Left lung (tissue), 10 donors: ENCODE results near the gene NDUFS8. TPM values are rescaled to one million over a fixed set of nuclear protein-coding genes. Genes with fewer than 3 reads are reported as not detected.

ENCODE experiments used
- ATAC-seq: fragments of 200-7000 bp; cut with Tn5 transposase; one replicate; pipeline ENCODE4 v1.9.1; 2020; ENCODE audit warnings: moderate library complexity
- DNase-seq, 4 donors: peaks; one replicate each; pipeline ENCODE4 v3.0.0-alpha.2; 2013 to 2020
- H3K27ac ChIP-seq, 2 donors: fragments of 200-600 bp; sonication (generic) in 1 of 2; one replicate each; pipeline versions ENCODE4 v1.5.0 to v1.8.0; 2020 to 2021
- H3K27me3 ChIP-seq, 2 donors: fragments of 200-600 bp; sonication (generic) in 1 of 2; one replicate each; pipeline versions ENCODE4 v1.5.0 to v1.8.0; 2020 to 2021
- H3K36me3 ChIP-seq, 2 donors: fragments of 200-600 bp; sonication (generic) in 1 of 2; one replicate each; pipeline versions ENCODE4 v1.5.0 to v1.8.0; 2020 to 2021
- H3K4me1 ChIP-seq, 2 donors: fragments of 200-600 bp; one replicate each; pipeline ENCODE4 v1.8.0; 2021
- H3K4me3 ChIP-seq, 2 donors: fragments of 200-600 bp; sonication (generic) in 1 of 2; one replicate each; pipeline versions ENCODE4 v1.5.0 to v1.8.0; 2020 to 2021; ENCODE audit warnings: mild to moderate bottlenecking in 1 of 2
- H3K9me3 ChIP-seq, 2 donors: fragments of 200-600 bp; sonication (generic) in 1 of 2; one replicate each; pipeline versions ENCODE4 v1.5.0 to v1.8.0; 2020 to 2021
- intact Hi-C, 2 donors: fragments of 100-400 bp; cut with DNase I; formaldehyde crosslinking; loops; one replicate each; pipeline versions ENCODE4 v1.11.2 to v1.14.2; 2022
- polyA plus RNA-seq, 6 donors: library from polyadenylated mRNA; unstranded; fragments of 120-200 nt; gene quantifications; one replicate each; pipeline ENCODE4 v1.2.1, GENCODE V29; 2013; ENCODE audit not compliant: insufficient read length in 6 of 6
- total RNA-seq, 2 donors: library from RNA; stranded (reverse); fragmentation: NEBNext Ultra II Directional; extraction: Animal tissue kit (Norgen Biotek cat#: 25700); gene quantifications; one replicate each; pipeline ENCODE4 v1.2.1, GENCODE V29; 2021
- TF ChIP-seq, protein P1 (sequence below), 2 donors: fragments of 200-600 bp; sonication (generic) in 1 of 2; IDR thresholded peaks; one replicate each; pipeline versions ENCODE4 v1.5.0 to v1.8.0; 2021; ENCODE audit warnings: antibody characterized with exemption in 2 of 2
- donor health status: DM: no; HTN: yes; CAD: no.
- donor health status: DM: no; HTN: no; CAD: no.

The NDUFS8 gene
- total and polyA plus RNA-seq, 8 donors: 44.8 to 151 (median 57.5) TPM

DNA sequence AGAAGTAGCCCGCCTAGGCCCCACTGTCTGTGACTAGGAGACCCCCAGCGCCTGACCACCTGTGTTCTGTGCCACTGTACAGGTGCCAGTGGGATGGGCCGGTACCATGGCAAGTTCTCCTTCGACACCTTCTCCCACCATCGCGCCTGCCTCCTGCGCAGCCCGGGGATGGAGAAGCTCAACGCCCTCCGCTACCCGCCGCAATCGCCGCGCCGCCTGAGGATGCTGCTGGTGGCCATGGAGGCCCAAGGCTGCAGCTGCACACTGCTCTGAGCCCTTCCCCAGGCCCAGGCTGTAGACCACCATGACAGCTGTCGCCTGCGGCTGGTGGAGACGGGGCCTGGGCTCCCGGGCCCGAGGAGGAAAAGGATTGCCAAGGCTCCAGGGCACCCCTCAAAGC is 2.8 kb upstream of the NDUFS8 start:
- TF ChIP-seq, protein P1, sequence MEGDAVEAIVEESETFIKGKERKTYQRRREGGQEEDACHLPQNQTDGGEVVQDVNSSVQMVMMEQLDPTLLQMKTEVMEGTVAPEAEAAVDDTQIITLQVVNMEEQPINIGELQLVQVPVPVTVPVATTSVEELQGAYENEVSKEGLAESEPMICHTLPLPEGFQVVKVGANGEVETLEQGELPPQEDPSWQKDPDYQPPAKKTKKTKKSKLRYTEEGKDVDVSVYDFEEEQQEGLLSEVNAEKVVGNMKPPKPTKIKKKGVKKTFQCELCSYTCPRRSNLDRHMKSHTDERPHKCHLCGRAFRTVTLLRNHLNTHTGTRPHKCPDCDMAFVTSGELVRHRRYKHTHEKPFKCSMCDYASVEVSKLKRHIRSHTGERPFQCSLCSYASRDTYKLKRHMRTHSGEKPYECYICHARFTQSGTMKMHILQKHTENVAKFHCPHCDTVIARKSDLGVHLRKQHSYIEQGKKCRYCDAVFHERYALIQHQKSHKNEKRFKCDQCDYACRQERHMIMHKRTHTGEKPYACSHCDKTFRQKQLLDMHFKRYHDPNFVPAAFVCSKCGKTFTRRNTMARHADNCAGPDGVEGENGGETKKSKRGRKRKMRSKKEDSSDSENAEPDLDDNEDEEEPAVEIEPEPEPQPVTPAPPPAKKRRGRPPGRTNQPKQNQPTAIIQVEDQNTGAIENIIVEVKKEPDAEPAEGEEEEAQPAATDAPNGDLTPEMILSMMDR (IDR thresholded peaks at IDR 0.05): no peak
- ATAC-seq (no peak), DNase-seq (no peak)
- Histone ChIP-seq H3K27ac (no peak overlapping the region), H3K9me3 (no peaks in the 10 kb centered on the region), H3K27me3 (no peaks in the 10 kb centered on the region), H3K36me3 (peaks cover 0 to 57% of the 10 kb centered on the region in 2 donors), H3K4me3 (no peak overlapping the region), H3K4me1 (peaks cover 9 to 27% of the 10 kb centered on the region in 2 donors)
- intact Hi-C loops: no loop called here

DNA sequence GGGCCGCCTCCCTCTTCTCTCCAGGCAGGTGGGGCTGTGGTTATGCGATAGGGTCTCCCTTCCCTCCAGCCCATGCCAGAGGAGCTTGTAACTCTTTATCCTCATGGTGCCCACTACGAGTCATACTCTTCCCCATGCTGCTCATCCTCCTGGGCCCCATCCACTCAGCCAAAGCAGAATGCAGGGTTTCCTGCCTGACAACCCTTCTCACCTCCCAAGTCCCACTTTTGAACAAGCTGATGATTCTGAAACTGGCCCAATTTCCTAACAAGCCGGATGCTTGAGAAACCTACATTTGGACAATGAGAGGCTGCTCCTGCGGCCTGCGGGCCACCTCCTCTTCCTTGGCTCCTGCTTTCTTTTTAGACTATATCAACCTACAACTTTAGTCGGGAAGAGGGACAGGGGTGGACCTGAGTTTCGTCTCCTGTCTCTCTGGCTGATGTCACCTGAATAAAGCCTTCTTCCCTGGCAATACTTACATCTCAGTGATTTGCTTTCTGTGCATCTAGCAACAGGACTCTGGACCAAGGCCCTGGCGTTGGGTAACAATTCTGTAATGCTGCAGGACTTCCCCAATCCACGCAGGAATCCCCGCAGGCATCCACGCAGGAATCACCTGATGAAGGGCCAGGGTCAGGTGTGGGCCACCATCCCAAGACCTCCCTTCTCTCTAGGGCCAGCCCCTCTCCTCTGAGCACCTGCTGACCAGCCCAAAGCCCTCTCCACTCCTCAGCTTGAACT is 1.5 kb upstream of the NDUFS8 start:
- no peak for DNase-seq
- peaks cover 0 to 58% of the 10 kb centered on the region in 2 donors for H3K36me3 ChIP-seq
- H3K4me3 ChIP-seq: no peak overlapping the region
- H3K27me3 ChIP-seq: no peaks in the 10 kb centered on the region
- intact Hi-C loops: no loop called here
- no peak overlapping the region for H3K27ac ChIP-seq
- no peaks in the 10 kb centered on the region for H3K9me3 ChIP-seq
- TF ChIP-seq, protein P1 (IDR thresholded peaks at IDR 0.05): no peak
- ATAC-seq: no peak
- peaks cover 9 to 30% of the 10 kb centered on the region in 2 donors for H3K4me1 ChIP-seq

DNA sequence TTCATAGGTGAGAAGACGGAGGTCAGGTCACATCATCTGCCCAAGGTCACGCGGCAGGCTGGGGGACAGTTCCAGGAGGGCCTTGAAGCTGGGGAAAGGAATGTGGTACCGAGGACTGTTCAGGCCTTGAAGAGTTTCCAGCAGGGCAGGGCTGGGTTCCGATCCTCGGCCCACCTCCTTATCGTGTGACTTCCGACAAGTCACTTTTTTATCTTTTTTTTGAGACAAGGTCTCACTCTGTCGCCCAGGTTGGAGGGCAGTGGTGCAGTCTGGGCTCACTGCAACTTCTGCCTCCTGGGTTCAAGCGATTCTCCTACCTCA is 623 bp downstream of the NDUFS8 start:
- Histone ChIP-seq H3K27me3 (no peaks in the 10 kb centered on the region), H3K4me3 (peak overlapping the region; percentile 82 to 83), H3K9me3 (no peaks in the 10 kb centered on the region), H3K4me1 (peaks cover 9 to 40% of the 10 kb centered on the region in 2 donors), H3K27ac (peak overlapping the region; percentile 66 to 87), H3K36me3 (peaks cover 0 to 39% of the 10 kb centered on the region in 2 donors)
- intact Hi-C loops: no loop called here
- DNase-seq (no peak), ATAC-seq (peak; percentile 34)
- TF ChIP-seq, protein P1 (IDR thresholded peaks at IDR 0.05): no peak

DNA sequence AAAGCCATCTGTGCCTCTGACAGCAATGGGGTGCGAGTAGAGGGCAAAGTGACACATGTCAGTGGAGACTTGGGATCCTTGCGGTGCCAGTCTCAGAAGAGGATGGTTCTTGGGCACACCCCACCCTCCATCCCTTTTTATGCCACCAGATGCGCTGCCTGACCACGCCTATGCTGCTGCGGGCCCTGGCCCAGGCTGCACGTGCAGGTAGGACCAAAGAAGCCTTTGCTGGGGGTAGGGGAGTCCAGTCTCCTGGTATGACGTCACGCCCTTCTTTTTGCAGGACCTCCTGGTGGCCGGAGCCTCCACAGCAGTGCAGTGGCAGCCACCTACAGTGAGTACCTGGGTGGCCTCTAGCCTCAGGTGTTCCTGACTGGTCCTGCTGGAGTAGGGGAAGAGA is 1.5 kb downstream of the NDUFS8 start:
- peak overlapping the region in 1 of 2 donors; percentile 82 for H3K4me3 ChIP-seq
- ATAC-seq: no peak
- H3K27me3 ChIP-seq: no peaks in the 10 kb centered on the region
- peaks cover 0 to 36% of the 10 kb centered on the region in 2 donors for H3K36me3 ChIP-seq
- H3K27ac ChIP-seq: no peak overlapping the region
- DNase-seq: no peak
- intact Hi-C loops: no loop called here
- H3K9me3 ChIP-seq: no peaks in the 10 kb centered on the region
- H3K4me1 ChIP-seq: peaks cover 9 to 49% of the 10 kb centered on the region in 2 donors
- TF ChIP-seq, protein P1 (IDR thresholded peaks at IDR 0.05): no peak

DNA sequence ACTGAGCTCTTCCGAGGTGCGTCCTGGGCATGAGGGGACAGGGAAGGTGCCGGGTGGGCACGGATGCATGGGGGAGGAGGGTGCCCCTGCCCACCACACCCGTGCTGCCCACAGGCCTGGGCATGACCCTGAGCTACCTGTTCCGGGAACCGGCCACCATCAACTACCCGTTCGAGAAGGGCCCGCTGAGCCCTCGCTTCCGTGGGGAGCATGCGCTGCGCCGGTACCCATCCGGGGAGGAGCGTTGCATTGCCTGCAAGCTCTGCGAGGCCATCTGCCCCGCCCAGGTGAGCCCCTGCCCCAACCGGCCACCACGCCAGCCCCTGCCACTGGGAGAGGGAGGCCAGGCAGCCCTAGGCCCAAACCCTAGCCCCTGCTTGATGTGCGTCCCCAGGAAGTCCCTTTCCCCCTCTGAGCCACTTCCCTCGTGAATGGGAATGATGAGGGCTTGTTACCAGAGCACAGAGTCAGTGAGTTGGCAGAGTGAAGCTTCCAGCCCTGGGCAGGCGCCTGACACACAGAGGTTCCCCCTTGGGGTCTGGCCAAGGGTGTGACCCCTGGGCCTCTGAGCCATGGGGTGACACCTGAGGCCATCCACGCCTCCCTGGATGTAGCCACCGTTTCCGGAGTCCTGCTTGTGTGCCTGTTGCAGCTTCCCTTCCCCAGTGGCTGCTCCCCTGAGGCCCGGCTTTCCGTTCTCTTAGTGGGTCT is 2.7 kb downstream of the NDUFS8 start:
- Histone ChIP-seq H3K27me3 (no peaks in the 10 kb centered on the region), H3K4me1 (peaks cover 18 to 61% of the 10 kb centered on the region in 2 donors), H3K27ac (no peak overlapping the region), H3K4me3 (no peak overlapping the region), H3K9me3 (no peaks in the 10 kb centered on the region), H3K36me3 (peaks cover 0 to 25% of the 10 kb centered on the region in 2 donors)
- intact Hi-C loops: no loop called here
- DNase-seq (peak in 1 of 4 donors; percentile 78), ATAC-seq (no peak)
- TF ChIP-seq, protein P1 (IDR thresholded peaks at IDR 0.05): no peak
